Neural crest cell (in vitro differentiated cells): ENCODE results near the gene CEMIP. TPM values are rescaled to one million over a fixed set of nuclear protein-coding genes. Genes with fewer than 3 reads are reported as not detected.

Experiments
- DNase-seq: peaks from one replicate; pipeline ENCODE4 v3.0.0; 2021; ENCODE audit warnings: low read depth, mixed read lengths, low spot score
- H3K27ac Mint-ChIP-seq: one replicate; pipeline ENCODE4 v1.8.0; 2021; ENCODE audit warnings: mild to moderate bottlenecking, mixed read lengths; ENCODE audit not compliant: unreplicated experiment
- H3K27me3 Mint-ChIP-seq: 2 replicates; pipeline ENCODE4 v1.8.0; 2021; ENCODE audit warnings: low read depth, mild to moderate bottlenecking, mixed read lengths
- H3K36me3 Mint-ChIP-seq: 2 replicates; pipeline ENCODE4 v1.8.0; 2021; ENCODE audit warnings: low read depth, mild to moderate bottlenecking, mixed read lengths
- H3K4me1 Mint-ChIP-seq: 2 replicates; pipeline ENCODE4 v1.8.0; 2021; ENCODE audit warnings: mixed read lengths
- H3K4me3 Mint-ChIP-seq: one replicate; pipeline ENCODE4 v1.8.0; 2021; ENCODE audit warnings: mild to moderate bottlenecking, mixed read lengths
- H3K9me3 Mint-ChIP-seq: 2 replicates; pipeline ENCODE4 v1.8.0; 2021; ENCODE audit warnings: mixed read lengths
- CTCF ChIP-seq: fragments of 200-600 bp; sonication (generic); conservative IDR thresholded peaks from 2 replicates; pipeline ENCODE4 v1.5.0; 2021; ENCODE audit warnings: antibody characterized with exemption, mild to moderate bottlenecking
- total RNA-seq: library from RNA; stranded (reverse); gene quantifications from 2 replicates; pipeline ENCODE4 v1.2.1, GENCODE V29; 2021

Gene CEMIP
- total RNA-seq, 1 donor from 2014 or later, result 0.33 TPM

GRCh38 chr15:80988148-80988796 is 209.1 kb downstream of the CEMIP start:
- no peak for TF ChIP-seq CTCF
- H3K4me1 Mint-ChIP-seq, result peaks cover 35% of the 10 kb centered on the region
- peaks cover 3% of the 10 kb centered on the region for H3K36me3 Mint-ChIP-seq
- DNase-seq, result no peak
- H3K27me3 Mint-ChIP-seq, result no peaks in the 10 kb centered on the region
- H3K4me3 Mint-ChIP-seq, result peak overlapping the region; percentile 99
- no peaks in the 10 kb centered on the region for H3K9me3 Mint-ChIP-seq
- H3K27ac Mint-ChIP-seq, result no peak overlapping the region

GRCh38 chr15:80989081-80989517 is 209.9 kb downstream of the CEMIP start:
- Mint-ChIP-seq H3K4me1 (peaks cover 35% of the 10 kb centered on the region), H3K27me3 (no peaks in the 10 kb centered on the region), H3K4me3 (peak overlapping the region; percentile 99), H3K36me3 (peaks cover 3% of the 10 kb centered on the region), H3K9me3 (no peaks in the 10 kb centered on the region), H3K27ac (peak overlapping the region; percentile 99)
- no peak for DNase-seq
- no peak for TF ChIP-seq CTCF

- Mint-ChIP-seq H3K27ac (peak within 1 kb of the TSS; percentile 99), H3K27me3 (no peaks in the 10 kb centered on the region), H3K36me3 (peaks cover 3% of the 10 kb centered on the region), H3K4me1 (peaks cover 35% of the 10 kb centered on the region), H3K4me3 (peak within 1 kb of the TSS; percentile 99), H3K9me3 (no peaks in the 10 kb centered on the region)
- DNase-seq, result peak; percentile 98
- TF ChIP-seq CTCF, result no peak
Observed at GRCh38 chr15:80989518-80990478, 210.6 kb downstream of the CEMIP start, which contains the start of gene MESD. Gene MESD (minus strand): TSS chr15:80989819. CDS start chr15:80989791, 28 bp downstream.

GRCh38 chr15:80990955-80991354 is 211.8 kb downstream of the CEMIP start:
- peaks cover 28% of the 10 kb centered on the region for H3K4me1 Mint-ChIP-seq
- TF ChIP-seq CTCF, result no peak
- H3K4me3 Mint-ChIP-seq, result peak overlapping the region; percentile 48
- H3K36me3 Mint-ChIP-seq, result peaks cover 2% of the 10 kb centered on the region
- no peaks in the 10 kb centered on the region for H3K27me3 Mint-ChIP-seq
- H3K9me3 Mint-ChIP-seq, result no peaks in the 10 kb centered on the region
- DNase-seq, result no peak
- H3K27ac Mint-ChIP-seq, result no peak overlapping the region

GRCh38 chr15:80991421-80991820 is 212.3 kb downstream of the CEMIP start:
- peak overlapping the region; percentile 48 for H3K4me3 Mint-ChIP-seq
- no peak for DNase-seq
- H3K27me3 Mint-ChIP-seq, result no peaks in the 10 kb centered on the region
- H3K9me3 Mint-ChIP-seq, result no peaks in the 10 kb centered on the region
- H3K36me3 Mint-ChIP-seq, result no peaks in the 10 kb centered on the region
- H3K27ac Mint-ChIP-seq, result no peak overlapping the region
- peaks cover 25% of the 10 kb centered on the region for H3K4me1 Mint-ChIP-seq
- TF ChIP-seq CTCF, result no peak
